ENCODE data around the gene C10orf120. TPM values are rescaled to one million over a fixed set of nuclear protein-coding genes. Genes with fewer than 3 reads are reported as not detected.

Gene C10orf120
- total RNA-seq, 8 experiments from 2014 or later = 0.33 to 0.38 TPM; not detected in 6

- Histone ChIP-seq H3K4me1 (replicated peaks in 1 of 2) (no peaks in the 10 kb centered on the region), H3K27ac (no peak overlapping the region), H3K4me3 (no peak overlapping the region)
- WGBS, 10 experiments = 0 to 80% (median 60%) methylated on average over 1 to 2 of the region's 2 CpGs; no CpG with 5 or more reads in 5 of the 10 experiments
- peak in 2 of 8 experiments; percentile 17 to 93 for ATAC-seq (replicated peaks in 6 of 8)
- in situ Hi-C loops (cut with MboI; ENCODE audit: low pct_unique_long_range_greater_than_20kb in 2 of 9, low sequenced_read_pairs in 9 of 9, unreplicated experiment in 9 of 9) = loop anchor here in 1 of 9 experiments (10.0 kb wide), 1 partner anchor 48 kb away; no protein-coding TSS in a partner anchor
These were observed 43.3 kb downstream of the C10orf120 start for GRCh38 chr10:122656308-122656705.

- ATAC-seq (replicated peaks in 6 of 8) = peak in 1 of 8 experiments; percentile 67
- no peak overlapping the region for H3K4me3 ChIP-seq
- 0 to 88% (median 53%) methylated on average over 1 to 6 of the region's 9 CpGs; no CpG with 5 or more reads in 1 of the 10 experiments for WGBS, 10 experiments
- H3K27ac ChIP-seq = no peak overlapping the region
- no peaks in the 10 kb centered on the region for H3K4me1 ChIP-seq (replicated peaks in 1 of 2)
- in situ Hi-C loops (cut with MboI; ENCODE audit: low pct_unique_long_range_greater_than_20kb in 2 of 9, low sequenced_read_pairs in 9 of 9, unreplicated experiment in 9 of 9) = loop anchor here in 1 of 9 experiments (10.0 kb wide), 1 partner anchor 49 kb away; no protein-coding TSS in a partner anchor
These were observed 43.9 kb downstream of the C10orf120 start for GRCh38 chr10:122655524-122656307.

GRCh38 chr10:122650331-122650730, 49.3 kb downstream of the C10orf120 start:
- Histone ChIP-seq H3K4me1 (replicated peaks in 1 of 2) (peaks cover 0 to 2% of the 10 kb centered on the region in 2 donors), H3K27ac (no peak overlapping the region), H3K4me3 (no peak overlapping the region)
- ATAC-seq (replicated peaks in 6 of 8) = no peak
- in situ Hi-C loops (cut with MboI; ENCODE audit: low pct_unique_long_range_greater_than_20kb in 2 of 9, low sequenced_read_pairs in 9 of 9, unreplicated experiment in 9 of 9) = loop anchor here in 1 of 9 experiments (10.0 kb wide), 1 partner anchor 54 kb away; no protein-coding TSS in a partner anchor
- 0 to 100% (median 33%) methylated on average over 1 to 2 of the region's 2 CpGs; no CpG with 5 or more reads in 7 of the 10 experiments for WGBS, 10 experiments

GRCh38 chr10:122649903-122650302, 49.7 kb downstream of the C10orf120 start:
- 0 to 83% (median 40%) methylated on average over 1 to 3 of the region's 5 CpGs; no CpG with 5 or more reads in 3 of the 10 experiments for WGBS, 10 experiments
- Histone ChIP-seq H3K27ac (no peak overlapping the region), H3K4me3 (no peak overlapping the region), H3K4me1 (replicated peaks in 1 of 2) (peaks cover 0 to 2% of the 10 kb centered on the region in 2 donors)
- no peak for ATAC-seq (replicated peaks in 6 of 8)
- in situ Hi-C loops (cut with MboI; ENCODE audit: low pct_unique_long_range_greater_than_20kb in 2 of 9, low sequenced_read_pairs in 9 of 9, unreplicated experiment in 9 of 9) = loop anchor here in 1 of 9 experiments (10.0 kb wide), 1 partner anchor 55 kb away; no protein-coding TSS in a partner anchor

GRCh38 chr10:122648599-122649428, 50.8 kb downstream of the C10orf120 start:
- peak; percentile 39 to 92 (median 64) for ATAC-seq (replicated peaks in 6 of 8)
- 0 to 71% (median 12%) methylated on average over 1 to 6 of the region's 10 CpGs; no CpG with 5 or more reads in 3 of the 10 experiments for WGBS, 10 experiments
- in situ Hi-C loops (cut with MboI; ENCODE audit: low pct_unique_long_range_greater_than_20kb in 2 of 9, low sequenced_read_pairs in 9 of 9, unreplicated experiment in 9 of 9) = no loop called here
- H3K27ac ChIP-seq = no peak overlapping the region
- peaks cover 0 to 2% of the 10 kb centered on the region in 2 donors for H3K4me1 ChIP-seq (replicated peaks in 1 of 2)
- no peak overlapping the region for H3K4me3 ChIP-seq

Other genes with a start within 250 kb of the C10orf120 start
- 1 to 10 TPM in 1 of 8 experiments, under 1 TPM in 1, not detected in 6; 0.66 to 1.0 TPM for gene ARMS2, start 245.2 kb downstream of the C10orf120 start, total RNA-seq
- gene HTRA1, start 238.3 kb downstream of the C10orf120 start, total RNA-seq = 100 to 1,000 TPM in 1 of 8 experiments, 10 to 100 TPM in 2, 1 to 10 TPM in 3, under 1 TPM in 2; 0.55 to 186 (median 5.3) TPM
- gene DMBT1, start 139.1 kb downstream of the C10orf120 start, total RNA-seq = under 1 TPM in 5 of 8 experiments, not detected in 3; 0.03 to 0.76 (median 0.09) TPM
- 1 to 10 TPM in 5 of 8 experiments, under 1 TPM in 3; 0.38 to 5.1 (median 1.4) TPM for gene CUZD1, start 146.0 kb upstream of the C10orf120 start, total RNA-seq
- gene FAM24B, start 179.7 kb upstream of the C10orf120 start, total RNA-seq = 10 to 100 TPM in 6 of 8 experiments, 1 to 10 TPM in 2; 3.6 to 32.4 (median 18.2) TPM
- not detected for gene FAM24A, start 210.8 kb upstream of the C10orf120 start, total RNA-seq

Data from motor neuron (in vitro differentiated cells).